NT2/D1 (cell line): Measurements from ENCODE around the gene TAF11L3.
"Not testable (repeated sequence)": the region's sequence is repeated elsewhere in the genome, so short reads cannot be mapped to it uniquely, and the experiment has no call there.

Source experiments
- YY1 ChIP-seq: IDR thresholded peaks from 2 replicates; pipeline ENCODE4 v1.6.1; 2011; ENCODE audit not compliant: insufficient read length, insufficient read depth
- ZNF274 ChIP-seq: IDR thresholded peaks from 2 replicates; pipeline ENCODE4 v1.6.1; 2011; ENCODE audit warnings: mild to moderate bottlenecking, low read depth, low read length

DNA sequence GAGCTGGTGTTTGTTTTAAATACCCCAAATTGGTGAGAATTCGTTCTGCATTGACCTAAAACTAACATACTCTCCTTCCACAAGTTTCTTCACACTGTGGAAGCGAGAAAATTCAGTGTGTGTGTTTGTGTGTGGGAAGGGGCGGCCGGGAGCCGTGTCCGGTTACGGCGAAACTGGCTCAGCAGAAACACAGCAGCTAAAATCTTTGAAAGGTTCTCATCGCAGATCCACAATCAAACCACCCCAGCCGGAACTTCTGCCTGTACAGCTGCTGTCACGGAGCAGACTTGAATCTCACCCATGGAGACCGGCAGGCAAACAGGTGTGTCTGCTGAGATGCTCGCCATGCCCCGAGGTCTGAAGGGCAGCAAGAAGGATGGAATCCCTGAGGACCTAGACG, at the start of gene TAF11L3:
- not testable (repeated sequence) for TF ChIP-seq ZNF274, YY1
